GM23248 (cell line): ENCODE measurements around the gene MICAL2.

Experiments used
- EZH2 ChIP-seq: fragments of 200-600 bp; sonication (generic); IDR thresholded peaks from 2 replicates; pipeline ENCODE4 v1.6.1; 2018; ENCODE audit warnings: antibody characterized with exemption, mild to moderate bottlenecking; ENCODE audit not compliant: insufficient read depth, poor library complexity, severe bottlenecking
- EZH2phosphoT487 ChIP-seq: fragments of 200-600 bp; sonication (generic); IDR thresholded peaks from 2 replicates; pipeline ENCODE4 v1.6.1; 2018; ENCODE audit warnings: antibody characterized with exemption, moderate library complexity, mild to moderate bottlenecking, low read depth; ENCODE audit not compliant: insufficient read depth

DNA sequence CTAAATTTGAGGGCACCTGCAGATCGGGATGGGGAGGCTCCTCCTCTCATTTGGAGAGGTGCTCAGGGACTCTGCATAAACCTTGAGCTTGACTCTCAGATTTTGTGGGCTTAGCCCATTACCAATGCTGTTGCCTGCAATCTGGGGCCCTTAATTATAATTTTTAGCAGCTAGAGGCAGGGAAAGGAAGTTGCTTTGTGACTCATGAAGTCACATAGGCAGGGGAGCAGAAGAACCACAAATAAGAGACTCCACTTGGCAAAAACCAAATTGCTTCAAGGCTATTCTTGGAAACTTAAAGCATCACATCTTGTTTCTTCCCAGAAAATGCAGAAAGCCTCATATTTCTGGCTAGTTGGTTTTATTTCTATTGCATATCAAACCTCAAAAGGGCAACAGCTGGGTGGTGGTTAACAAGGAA is 46.9 kb downstream of the MICAL2 start:
- TF ChIP-seq EZH2 (no peak), EZH2phosphoT487 (no peak)
